Measurements from ENCODE around the gene RAB5B. TPM values are rescaled to one million over a fixed set of nuclear protein-coding genes. Genes with fewer than 3 reads are reported as not detected.

RAB5B gene
- total RNA-seq, 2 experiments from 2014 or later, result 21.6 to 47.2 TPM

- POLR2A ChIA-PET, result interaction anchor here (0.6 to 1.2 kb wide), 3 partner anchors 11 to 235 kb away, joined by 3 to 7 read pairs (median 3); no protein-coding TSS in a partner anchor
- intact Hi-C loops (cut with micrococcal nuclease; ENCODE audit: unreplicated experiment), result no loop called here
- Histone ChIP-seq H3K4me2 (ENCODE audit: low read length) (no peak overlapping the region), H3K4me1 (ENCODE audit: insufficient read depth, low read length, poor library complexity, severe bottlenecking) (no peaks in the 10 kb centered on the region), H3K4me3 (ENCODE audit: low read depth, low read length, poor library complexity, severe bottlenecking) (no peak overlapping the region), H4K20me1 (ENCODE audit: insufficient read depth, low read length) (no peaks in the 10 kb centered on the region), H3K27ac (ENCODE audit: low read depth, low read length, poor library complexity, severe bottlenecking) (no peak overlapping the region), H3K9me2 (ENCODE audit: insufficient read depth, low read length) (no peaks in the 10 kb centered on the region), H3K36me3 (ENCODE audit: insufficient read depth, low read length) (peaks cover 55% of the 10 kb centered on the region), H3K79me2 (ENCODE audit: insufficient read depth, low read depth, low read length) (no peaks in the 10 kb centered on the region), H2AFZ (ENCODE audit: low read length) (no peak overlapping the region), H3K9me3 (ENCODE audit: low read length) (no peaks in the 10 kb centered on the region)
- CTCF ChIA-PET (ENCODE audit: unreplicated experiment), result no interaction called here
- BruUV-seq (replicated peaks), result TSS peak; percentile 49
- DNase-seq (ENCODE audit: low spot score), result no peak
- TF ChIP-seq EZH2phosphoT487 (IDR thresholded peaks at IDR 0.05; ENCODE audit: borderline replicate concordance, low read depth, low read length) (no peak), CTCF (conservative IDR thresholded peaks at IDR 0.05; ENCODE audit: low read length) (no peak)
These were observed 19.5 kb downstream of the RAB5B start for GRCh38 chr12:55993230-55993853.

- TF ChIP-seq EZH2phosphoT487 (IDR thresholded peaks at IDR 0.05; ENCODE audit: borderline replicate concordance, low read depth, low read length), result no peak
- no peak for TF ChIP-seq CTCF (conservative IDR thresholded peaks at IDR 0.05; ENCODE audit: low read length)
- Histone ChIP-seq H3K79me2 (ENCODE audit: insufficient read depth, low read depth, low read length) (no peaks in the 10 kb centered on the region), H4K20me1 (ENCODE audit: insufficient read depth, low read length) (no peaks in the 10 kb centered on the region), H2AFZ (ENCODE audit: low read length) (no peak overlapping the region), H3K4me1 (ENCODE audit: insufficient read depth, low read length, poor library complexity, severe bottlenecking) (no peaks in the 10 kb centered on the region), H3K9me3 (ENCODE audit: low read length) (no peaks in the 10 kb centered on the region), H3K36me3 (ENCODE audit: insufficient read depth, low read length) (peaks cover 38% of the 10 kb centered on the region), H3K4me3 (ENCODE audit: low read depth, low read length, poor library complexity, severe bottlenecking) (no peak overlapping the region), H3K9me2 (ENCODE audit: insufficient read depth, low read length) (no peaks in the 10 kb centered on the region), H3K4me2 (ENCODE audit: low read length) (no peak overlapping the region), H3K27ac (ENCODE audit: low read depth, low read length, poor library complexity, severe bottlenecking) (no peak overlapping the region)
- intact Hi-C loops (cut with micrococcal nuclease; ENCODE audit: unreplicated experiment), result no loop called here
- no peak for DNase-seq (ENCODE audit: low spot score)
- BruUV-seq (replicated peaks), result no TSS peak
- ChIA-PET POLR2A (interaction anchor here (0.6 to 1.3 kb wide), 5 partner anchors 12 to 37 kb away, joined by 3 to 11 read pairs (median 4); partner anchors contain the start of gene RAB5B), CTCF (ENCODE audit: unreplicated experiment) (interaction anchor here (0.6 to 1.4 kb wide), 4 partner anchors 10 to 171 kb away, joined by 3 to 4 read pairs (median 3); no protein-coding TSS in a partner anchor)
These were observed 21.5 kb downstream of the RAB5B start for GRCh38 chr12:55995366-55995765.

- no peak overlapping the region for H2AFZ ChIP-seq (ENCODE audit: low read length)
- no peaks in the 10 kb centered on the region for H4K20me1 ChIP-seq (ENCODE audit: insufficient read depth, low read length)
- H3K27ac ChIP-seq (ENCODE audit: low read depth, low read length, poor library complexity, severe bottlenecking), result no peak overlapping the region
- peak; percentile 74 for DNase-seq (ENCODE audit: low spot score)
- H3K9me2 ChIP-seq (ENCODE audit: insufficient read depth, low read length), result no peaks in the 10 kb centered on the region
- H3K36me3 ChIP-seq (ENCODE audit: insufficient read depth, low read length), result peaks cover 29% of the 10 kb centered on the region
- H3K79me2 ChIP-seq (ENCODE audit: insufficient read depth, low read depth, low read length), result no peaks in the 10 kb centered on the region
- no peak for TF ChIP-seq EZH2phosphoT487 (IDR thresholded peaks at IDR 0.05; ENCODE audit: borderline replicate concordance, low read depth, low read length)
- TF ChIP-seq CTCF (conservative IDR thresholded peaks at IDR 0.05; ENCODE audit: low read length), result peak; percentile 99
- CTCF ChIA-PET (ENCODE audit: unreplicated experiment), result interaction anchor here (0.6 to 1.4 kb wide), 4 partner anchors 11 to 172 kb away, joined by 3 to 12 read pairs (median 4); no protein-coding TSS in a partner anchor
- no TSS peak for BruUV-seq (replicated peaks)
- H3K4me2 ChIP-seq (ENCODE audit: low read length), result no peak overlapping the region
- H3K4me1 ChIP-seq (ENCODE audit: insufficient read depth, low read length, poor library complexity, severe bottlenecking), result no peaks in the 10 kb centered on the region
- POLR2A ChIA-PET, result interaction anchor here (0.6 to 1.3 kb wide), 9 partner anchors 11 to 73 kb away, joined by 3 to 11 read pairs (median 4); partner anchors contain the start of gene RAB5B
- H3K9me3 ChIP-seq (ENCODE audit: low read length), result no peaks in the 10 kb centered on the region
- intact Hi-C loops (cut with micrococcal nuclease; ENCODE audit: unreplicated experiment), result loop anchor here (1.0 kb wide), 2 partner anchors 33 to 45 kb away; partner anchors contain the start of gene RPS26
- H3K4me3 ChIP-seq (ENCODE audit: low read depth, low read length, poor library complexity, severe bottlenecking), result no peak overlapping the region
These were observed 22.4 kb downstream of the RAB5B start for GRCh38 chr12:55996201-55996714.

Measured in OCI-LY7 (cell line).